DMS153 treated with DMSO at 0.1 percent for 48 hours (cell line): ENCODE data around the gene ZDHHC22.

Experiments used
- DNase-seq: peaks from one replicate; lab custom pipeline; 2025; ENCODE audit not compliant: unreplicated experiment; lab: John Stamatoyannopoulos, UW

The ZDHHC22 gene

DNA sequence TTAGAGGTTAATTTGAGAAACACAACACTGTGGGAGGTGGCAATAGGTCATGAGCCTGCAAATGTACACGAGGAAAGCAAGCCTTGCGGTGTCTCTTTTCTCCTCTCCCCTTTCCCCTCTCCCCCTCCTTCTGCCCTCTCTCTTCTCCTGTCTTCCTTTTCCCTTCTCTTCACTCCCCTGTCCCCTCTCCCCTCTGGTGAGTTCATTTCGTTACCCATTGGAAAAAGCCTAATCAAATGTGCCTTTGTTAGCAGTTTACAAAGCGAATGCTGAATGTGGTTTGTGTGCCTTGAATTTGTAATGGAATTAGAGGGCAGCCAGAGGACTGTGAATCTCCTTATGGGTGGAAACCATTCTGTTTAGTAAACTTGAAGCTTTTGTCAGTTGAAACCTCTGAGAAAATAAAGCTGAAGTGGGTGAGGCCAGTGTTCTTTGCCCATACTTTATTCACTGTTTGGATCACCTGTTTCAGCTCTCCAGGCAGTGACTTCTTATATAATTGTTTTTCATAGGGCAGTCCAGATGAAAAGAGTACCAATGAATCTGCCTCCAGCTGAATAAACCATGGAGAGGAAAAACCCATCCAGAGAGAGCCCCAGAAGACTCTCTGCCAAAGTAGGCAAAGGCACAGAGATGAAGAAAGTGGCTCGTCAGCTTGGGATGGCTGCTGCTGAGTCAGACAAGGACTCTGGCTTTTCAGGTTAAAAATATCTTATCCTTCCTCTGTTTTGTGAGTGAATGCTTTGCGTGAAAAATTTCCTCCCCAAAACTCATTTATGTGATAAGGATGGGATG is 36.2 kb downstream of the ZDHHC22 start:
- no peak for DNase-seq

DNA sequence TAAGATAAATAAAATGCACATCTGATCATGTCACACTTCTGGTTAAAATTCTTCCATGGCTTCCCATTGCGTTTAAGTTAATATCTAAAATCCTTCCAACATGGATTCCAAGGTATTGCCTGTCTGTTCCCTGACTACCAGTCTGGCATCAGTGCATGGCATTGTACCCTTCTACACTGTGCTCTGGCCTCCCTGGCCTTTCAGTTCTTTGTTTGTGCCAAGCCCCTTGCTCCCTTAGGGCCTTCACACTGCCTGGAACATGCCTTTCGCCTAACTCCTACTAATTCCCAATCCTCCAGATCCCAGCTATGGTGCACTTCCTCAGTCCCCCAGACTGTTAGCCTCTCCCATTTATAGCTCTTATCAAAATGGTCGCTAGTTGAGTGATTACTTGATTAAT is 37.2 kb downstream of the ZDHHC22 start:
- DNase-seq = no peak

DNA sequence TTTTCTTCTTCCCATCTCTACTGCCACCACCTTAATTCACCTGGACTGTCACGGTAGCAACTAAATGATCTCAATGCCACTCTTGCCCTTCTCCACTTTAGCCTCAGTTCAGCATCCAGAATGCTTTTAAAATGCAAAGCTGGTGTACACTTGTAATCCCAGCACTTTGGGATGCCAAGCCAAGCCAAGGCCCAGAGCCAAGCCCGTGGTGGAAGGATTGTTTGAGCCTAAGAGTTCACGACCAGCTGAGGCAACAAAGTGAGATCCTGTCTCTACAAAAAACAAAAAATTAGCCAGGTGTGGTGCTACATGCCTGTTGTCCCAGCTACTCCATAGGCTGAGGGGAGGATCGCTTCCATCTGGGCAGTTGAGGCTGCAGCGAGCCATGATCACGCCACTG is 37.6 kb downstream of the ZDHHC22 start:
- no peak for DNase-seq

DNA sequence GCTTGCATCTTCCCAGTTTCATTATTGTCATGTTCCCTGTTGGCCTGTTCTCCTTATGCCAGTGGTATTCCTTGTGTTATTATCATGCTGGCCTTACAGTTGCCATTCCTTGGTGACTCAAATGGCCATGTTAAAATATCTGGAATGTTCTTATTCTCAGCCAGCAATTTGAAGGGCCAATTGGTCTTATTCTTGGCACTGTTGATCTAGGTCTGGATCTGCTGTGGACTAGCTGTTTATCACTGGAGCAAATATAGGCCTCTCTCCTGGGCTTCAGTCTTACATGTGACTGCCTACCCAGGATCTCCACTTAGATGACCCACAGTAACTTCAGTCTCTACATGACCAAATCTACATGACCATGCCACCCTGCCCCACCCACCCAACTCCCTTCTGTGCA is 38.1 kb downstream of the ZDHHC22 start:
- no peak for DNase-seq

DNA sequence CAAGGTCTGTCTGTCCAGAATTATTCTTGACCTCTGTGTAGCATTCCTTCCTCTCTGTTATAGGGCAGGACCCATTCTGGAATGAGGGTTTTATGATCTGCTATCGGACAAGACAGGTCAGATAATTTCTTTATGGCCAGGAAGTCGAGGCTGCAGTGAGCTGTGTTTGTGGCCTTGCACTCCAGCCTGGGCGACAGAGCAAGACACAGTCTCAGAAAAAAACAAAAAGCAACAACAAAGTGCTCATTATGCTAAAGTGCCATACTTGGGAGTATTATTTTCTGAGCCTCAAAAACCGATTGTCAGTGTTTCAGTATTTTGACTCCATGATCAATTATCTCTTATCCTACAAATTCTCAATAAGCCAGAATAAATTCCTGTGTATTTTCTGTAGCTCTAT is 39.4 kb downstream of the ZDHHC22 start:
- DNase-seq = no peak

DNA sequence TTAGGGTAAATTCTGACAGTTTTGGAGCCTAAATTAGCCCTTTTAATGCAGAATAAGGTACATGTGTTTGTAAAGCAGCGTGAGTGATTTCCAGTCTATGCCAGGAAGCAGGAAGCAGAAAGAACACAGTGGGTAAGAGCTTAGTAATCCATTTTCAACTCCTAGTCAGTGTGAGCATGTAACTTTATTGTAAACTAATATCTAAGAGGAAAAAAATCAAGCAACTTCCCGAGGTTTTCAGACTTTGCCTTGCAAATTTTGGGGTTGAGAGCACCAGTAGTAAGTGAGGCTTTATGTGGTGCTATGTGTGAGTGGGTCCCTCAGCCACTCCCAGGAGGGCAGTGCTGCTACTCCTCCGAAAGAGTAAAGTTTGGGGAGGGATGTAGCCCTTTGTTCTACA is 40.6 kb downstream of the ZDHHC22 start:
- no peak for DNase-seq

DNA sequence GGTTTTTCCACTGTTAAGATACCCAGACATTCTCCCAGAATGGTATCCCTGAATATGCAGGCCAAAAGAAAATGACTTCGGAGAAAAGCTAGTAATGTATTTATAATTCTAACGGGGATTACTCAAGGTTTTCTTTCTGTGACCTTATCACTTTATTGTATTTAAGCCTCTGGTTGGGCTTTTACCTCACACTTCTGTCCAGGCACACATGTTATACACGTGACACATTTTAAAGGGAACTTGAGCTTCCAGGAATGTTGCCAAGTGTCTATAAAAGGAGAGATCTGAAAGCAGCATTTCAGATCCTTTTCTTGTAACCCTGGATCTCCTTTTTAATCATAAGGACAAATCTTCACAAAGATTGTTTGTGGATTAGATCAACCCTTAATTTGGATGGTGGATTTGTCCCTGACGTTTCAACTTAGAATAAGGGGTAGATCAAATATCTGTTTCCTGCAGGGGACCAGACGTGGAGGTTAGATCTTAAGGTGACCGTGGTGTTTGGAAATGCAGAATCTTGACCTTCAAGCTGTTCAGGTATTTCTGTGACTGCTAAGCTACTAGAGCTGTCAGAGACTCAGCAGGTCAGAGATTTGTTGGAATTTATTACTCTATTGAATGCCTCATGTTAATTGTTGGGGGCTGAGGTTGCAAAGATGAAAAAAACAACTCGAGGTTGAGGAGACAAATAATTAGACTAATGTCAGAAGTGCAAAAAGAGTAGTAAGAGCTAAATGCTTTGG is 42.0 kb downstream of the ZDHHC22 start:
- DNase-seq = no peak

DNA sequence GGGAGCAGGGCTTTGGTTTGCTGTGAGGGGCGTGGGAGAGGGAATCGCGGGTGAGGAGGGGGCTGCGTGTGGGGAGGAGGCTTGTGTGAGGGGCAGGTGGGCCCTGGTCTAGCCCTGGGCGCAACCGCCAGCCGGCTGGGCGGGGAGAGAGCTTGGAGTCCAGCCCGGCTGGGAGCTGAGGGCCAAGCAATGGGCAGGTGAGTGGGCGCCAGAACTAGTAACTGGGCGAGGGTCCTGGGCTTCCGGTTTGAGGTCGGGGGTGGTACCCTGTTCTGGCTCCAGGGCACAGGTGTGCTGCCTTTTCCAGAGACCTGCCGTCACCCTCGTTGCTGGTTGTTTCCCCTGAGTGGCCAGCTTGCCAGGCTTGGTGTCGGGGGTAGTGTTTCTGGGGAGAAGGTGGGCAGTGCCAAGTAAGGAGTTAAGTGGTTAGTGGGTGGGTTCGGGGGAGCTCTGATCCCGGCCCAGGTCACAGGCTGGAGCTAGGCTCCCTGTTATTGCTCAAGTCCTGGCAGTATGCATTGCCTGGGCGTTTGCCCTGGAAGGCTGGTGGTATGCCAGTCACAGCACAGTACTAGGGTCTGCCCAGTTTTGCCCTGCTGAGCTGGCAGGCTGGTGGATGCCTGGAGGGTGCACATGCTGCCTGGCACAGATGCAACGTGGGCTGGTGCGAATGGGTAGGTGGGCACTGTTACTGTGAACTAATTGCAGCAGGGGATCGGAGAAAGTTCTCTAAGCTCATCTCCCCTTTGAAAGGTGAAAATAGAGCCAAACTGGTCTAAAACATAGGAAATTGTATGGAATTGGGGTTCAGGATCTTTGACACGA is 42.9 kb downstream of the ZDHHC22 start:
- no peak for DNase-seq

DNA sequence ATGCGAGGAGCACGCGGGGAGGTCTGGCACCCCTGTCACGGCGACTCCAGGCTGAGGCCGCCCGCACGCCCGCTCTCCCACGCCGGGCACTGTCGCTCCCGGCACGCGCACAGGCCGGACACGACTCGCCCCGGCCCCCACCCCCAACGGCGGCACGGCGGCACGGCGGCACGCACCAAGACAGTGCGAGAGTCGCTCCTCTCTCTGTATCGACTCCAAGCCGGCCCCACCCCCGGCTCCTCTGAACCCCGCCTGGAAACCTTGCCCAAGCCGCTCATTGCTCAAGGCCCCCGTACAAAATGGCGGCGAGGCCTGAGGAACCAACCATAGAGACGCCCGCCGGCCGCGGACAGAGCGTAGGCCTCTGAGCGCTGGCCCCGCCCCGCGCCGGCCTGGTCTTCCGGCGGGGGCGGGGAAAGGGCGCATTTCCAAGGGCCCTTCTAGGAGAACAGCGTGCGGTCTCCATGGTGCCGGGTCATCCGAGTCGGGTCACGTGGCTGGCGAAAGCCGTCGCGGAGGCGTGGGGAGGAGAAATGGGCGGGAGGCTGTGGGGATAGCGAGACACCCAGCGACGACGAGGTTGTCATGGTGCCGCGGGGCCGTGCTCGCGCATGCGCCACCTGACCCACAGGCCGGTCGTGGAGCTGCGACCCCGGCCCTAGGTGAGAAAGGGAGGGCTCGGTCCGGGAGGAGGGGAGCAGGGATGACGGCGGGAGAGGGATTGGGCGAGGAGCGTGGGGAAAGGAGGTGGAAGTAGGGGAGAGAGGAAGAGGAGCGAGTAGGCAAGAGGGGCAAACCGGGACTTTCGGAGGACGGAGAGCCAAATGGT is 43.7 kb downstream of the ZDHHC22 start, which contains the start of gene CIPC:
Gene CIPC, plus strand, starts transcription at position 559 of the 829 bp plus-strand sequence. CDS start 7,451 bp downstream, outside the sequence.
- peak; percentile 97 for DNase-seq

DNA sequence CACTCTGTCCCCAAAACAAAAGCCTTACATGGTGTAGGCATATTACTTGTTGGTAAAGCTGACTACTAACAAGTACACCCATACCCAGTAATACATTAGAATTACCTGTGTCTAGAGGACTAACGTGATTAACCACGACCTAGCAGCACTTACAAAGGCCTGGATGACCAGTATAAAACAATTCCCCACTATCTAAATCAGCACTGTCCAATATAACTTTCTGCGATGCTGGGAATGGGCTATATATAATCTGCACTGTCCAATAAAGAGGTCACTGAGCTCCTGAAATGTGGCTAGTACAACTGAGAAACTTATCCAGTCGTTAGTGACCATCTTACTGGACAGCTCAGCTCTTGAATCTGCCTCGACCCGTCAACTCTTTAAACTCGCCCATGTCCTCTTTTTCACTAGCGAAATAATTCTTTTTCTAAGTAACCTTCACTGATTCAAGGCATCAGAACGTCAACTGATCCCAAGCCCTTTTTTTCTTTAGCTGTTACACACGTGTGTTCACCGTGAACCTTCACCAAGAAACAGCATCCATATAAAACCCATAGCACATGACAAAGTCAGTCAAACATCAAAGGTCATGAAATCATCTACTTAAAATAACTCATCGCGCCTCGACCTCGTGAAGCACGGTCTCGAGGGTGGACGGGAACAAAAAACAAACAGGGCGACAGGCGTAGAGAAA is 44.4 kb downstream of the ZDHHC22 start:
- DNase-seq = no peak

DNA sequence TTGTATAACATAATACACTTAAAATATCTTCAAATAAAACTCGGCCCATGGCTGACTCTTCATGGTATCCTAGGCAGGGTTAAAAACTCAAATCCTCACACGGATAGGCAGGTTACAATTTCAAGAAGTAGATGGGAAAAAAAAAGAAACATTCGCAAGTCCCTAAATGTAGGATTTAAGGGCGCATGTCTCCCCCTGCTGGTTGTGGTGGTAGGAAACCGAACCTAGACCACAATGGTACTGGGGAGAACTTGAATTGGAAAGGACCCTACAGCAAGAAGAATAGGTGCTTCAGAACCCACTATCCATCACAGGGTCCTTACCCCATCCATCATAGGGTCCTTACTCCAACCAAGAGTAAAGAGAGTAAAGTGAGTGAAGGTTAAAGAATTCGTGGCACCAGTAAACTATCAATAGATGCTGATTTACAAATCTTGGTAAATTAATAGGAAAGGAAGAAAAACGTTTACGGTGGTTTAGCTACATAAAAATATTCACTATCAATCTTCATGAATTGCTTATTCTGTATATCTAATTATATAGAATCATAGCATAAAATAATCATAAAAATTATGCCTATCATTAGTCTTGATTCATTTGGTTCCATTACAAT is 46.8 kb downstream of the ZDHHC22 start:
- peak; percentile 42 for DNase-seq

DNA sequence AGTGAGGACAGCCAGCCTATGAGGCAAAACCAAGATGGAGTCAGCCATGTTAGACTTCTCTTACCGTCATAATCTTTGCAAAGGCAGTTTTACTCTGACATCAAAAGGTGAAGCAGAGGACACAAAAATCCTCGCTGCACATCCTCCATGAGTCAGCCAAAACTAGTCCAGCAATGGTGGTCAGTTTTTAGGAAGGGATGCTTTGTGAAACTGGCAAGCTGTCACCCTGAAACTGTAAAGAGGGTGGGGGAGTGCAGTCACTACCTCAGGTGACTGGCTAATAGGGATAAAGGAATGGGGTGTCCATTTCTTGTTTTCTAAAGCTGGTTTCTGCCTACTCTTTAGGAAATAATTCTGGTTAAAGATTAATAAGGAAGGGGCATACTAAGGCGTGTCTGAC is 48.9 kb downstream of the ZDHHC22 start:
- DNase-seq = no peak

DNA sequence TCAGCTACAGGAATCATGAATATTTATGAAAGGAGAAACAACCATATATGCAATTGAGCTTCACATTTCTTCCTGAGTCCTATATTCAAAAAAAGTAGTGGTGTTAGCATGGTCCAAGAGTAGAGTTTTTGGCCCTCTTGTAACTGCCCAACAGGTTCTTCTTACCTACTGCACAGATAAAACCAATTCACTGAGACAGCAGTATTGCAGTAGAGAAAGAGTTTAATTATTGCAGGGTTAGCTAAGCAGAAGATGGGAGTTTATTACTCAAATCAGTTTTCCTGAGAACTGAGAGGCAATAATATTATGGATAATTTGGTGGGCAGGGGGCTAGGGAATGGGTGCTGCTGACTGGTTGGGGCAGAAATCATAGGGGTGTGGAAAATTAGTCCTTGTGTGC is 50.1 kb downstream of the ZDHHC22 start:
- DNase-seq = no peak

DNA sequence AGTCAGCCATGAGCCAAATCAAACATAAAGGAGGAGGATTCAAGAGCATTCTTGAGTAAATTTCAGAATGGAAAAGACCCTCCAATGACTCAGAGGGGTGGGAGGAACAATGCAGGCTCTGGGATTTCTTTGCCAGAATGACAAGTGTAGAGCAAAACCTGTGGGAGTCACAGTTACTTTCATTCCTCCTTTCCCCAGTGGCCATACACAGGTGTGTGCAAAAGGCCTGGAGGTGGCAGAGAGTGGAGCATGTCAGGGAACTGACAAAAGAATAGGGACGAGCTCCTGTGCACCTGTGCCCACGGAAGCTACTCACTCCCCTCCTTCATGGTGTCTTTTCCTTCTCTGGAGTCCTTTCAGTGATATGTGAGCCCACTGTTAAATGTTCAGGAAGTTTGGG is 52.9 kb downstream of the ZDHHC22 start:
- DNase-seq = no peak

DNA sequence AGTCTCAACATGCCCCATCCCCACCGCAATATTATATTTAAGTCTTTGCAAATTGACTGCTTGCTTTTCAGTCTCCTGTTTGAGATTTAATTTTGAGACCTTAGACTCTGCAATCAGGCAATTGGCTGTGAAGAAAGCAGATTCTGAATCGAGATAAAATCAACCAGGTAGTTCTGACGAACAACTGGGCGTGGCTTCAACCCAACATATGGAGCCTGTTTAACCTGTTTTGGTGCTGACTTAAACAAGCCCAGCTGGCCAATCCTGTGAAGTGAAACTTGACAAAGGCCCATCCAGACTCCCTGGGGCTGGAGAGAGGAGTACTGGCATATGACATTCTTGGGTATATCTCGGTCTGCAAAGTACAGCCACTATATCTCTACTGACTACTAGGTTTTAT is 53.4 kb downstream of the ZDHHC22 start:
- DNase-seq = peak; percentile 83

DNA sequence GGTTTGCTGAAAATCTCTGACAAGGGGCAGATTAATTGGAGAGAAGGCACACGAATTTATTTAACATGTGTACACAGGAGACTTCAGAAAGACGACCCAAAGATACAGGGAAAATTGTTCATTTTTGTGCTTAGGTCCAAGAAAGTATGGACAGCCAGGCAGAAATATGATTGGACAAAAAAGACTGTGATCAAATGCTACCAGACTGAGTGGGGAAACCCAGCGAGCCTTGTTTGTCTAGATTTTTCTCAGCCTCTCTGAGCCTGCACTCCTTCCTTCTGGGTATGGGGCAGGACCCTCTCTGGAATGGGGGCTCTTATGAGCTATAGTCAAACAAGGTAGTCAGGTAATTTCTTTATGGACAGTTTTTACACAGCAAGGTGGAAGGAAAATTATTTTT is 54.0 kb downstream of the ZDHHC22 start:
- DNase-seq = no peak

DNA sequence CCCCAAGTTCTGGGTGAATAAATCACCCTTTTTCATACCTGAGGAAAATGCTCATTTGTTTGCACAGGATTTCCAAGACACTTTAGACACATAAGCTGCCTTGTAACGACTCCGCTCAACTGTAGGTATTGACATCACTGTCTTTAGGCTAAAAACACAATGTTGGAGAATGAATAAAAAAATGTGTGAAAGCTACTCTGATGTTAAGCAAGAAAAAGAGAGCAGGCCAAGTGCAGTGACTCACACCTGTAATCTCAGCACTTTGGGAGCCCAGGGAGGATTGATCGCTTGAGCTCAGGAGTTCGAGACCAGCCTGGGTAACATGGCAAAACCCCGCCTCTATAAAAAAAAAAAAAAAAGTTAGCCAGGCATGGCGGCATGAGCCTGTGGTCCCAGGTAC is 54.6 kb downstream of the ZDHHC22 start:
- DNase-seq = no peak

DNA sequence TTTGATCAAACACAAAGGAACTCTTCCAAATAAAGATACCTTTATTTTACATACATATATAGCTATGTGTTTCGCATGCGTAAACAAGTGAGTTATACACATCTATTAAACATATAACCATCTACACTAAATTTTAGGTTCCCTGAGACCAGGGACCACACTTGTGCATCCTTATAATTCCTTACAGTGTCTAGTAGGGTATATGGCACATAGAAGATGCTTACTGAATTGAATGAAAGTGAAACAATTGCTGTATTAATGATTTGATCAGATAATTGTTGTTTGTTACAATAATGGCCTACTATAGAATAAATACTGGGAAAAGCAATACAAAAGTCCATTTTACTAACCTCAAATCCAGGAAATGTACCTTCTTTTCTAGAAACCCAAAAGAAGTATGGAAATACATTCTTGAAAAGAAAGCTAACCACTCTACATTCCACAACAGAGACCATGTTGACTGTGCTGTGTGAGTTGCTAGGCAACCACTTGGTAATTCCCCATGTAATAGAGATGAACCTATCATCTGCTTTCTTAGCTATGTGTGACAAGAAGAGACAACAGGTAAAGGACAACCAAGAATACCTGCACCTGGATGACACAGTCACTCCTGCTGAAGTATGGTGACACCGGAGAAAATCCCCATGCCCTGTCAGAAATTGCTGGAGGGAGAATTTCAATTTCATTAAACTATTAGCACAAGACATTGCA is 55.4 kb downstream of the ZDHHC22 start:
- DNase-seq = no peak

DNA sequence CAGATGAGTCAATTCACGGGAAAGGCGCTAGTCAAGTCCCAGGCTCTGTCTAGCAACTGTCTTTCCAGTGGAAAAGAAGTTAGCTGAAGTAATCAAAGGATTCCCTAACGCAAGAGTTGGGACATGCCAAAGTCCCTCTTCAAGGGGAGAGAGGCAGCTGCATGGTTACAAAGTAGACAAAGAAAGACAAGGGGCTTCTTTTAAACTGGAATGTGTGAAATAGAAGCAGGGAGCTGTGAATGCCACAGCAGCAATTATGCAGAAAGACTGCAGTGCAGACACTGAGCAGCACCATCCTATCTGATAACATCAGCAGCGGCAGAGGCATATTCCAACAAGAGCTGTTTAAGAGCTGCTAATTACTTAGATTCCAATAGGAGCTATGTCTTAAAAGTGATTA is 56.1 kb downstream of the ZDHHC22 start:
- no peak for DNase-seq
